Chondrocyte (in vitro differentiated cells): ENCODE data around the gene HS6ST2. TPM values are rescaled to one million over a fixed set of nuclear protein-coding genes. Genes with fewer than 3 reads are reported as not detected.

Experiments used
- DNase-seq: peaks from one replicate; pipeline ENCODE4 v3.0.0; 2021; ENCODE audit warnings: mixed read lengths, low spot score
- H3K27ac Mint-ChIP-seq: one replicate; pipeline ENCODE4 v1.8.0; 2021; ENCODE audit warnings: mild to moderate bottlenecking, moderate library complexity, mixed read lengths; ENCODE audit not compliant: unreplicated experiment
- H3K27me3 Mint-ChIP-seq: 2 replicates; pipeline ENCODE4 v1.8.0; 2021; ENCODE audit warnings: low read depth, mixed read lengths
- H3K36me3 Mint-ChIP-seq: 2 replicates; pipeline ENCODE4 v1.8.0; 2021; ENCODE audit warnings: low read depth, mixed read lengths
- H3K4me1 Mint-ChIP-seq: 2 replicates; pipeline ENCODE4 v1.8.0; 2021; ENCODE audit warnings: low read depth, mild to moderate bottlenecking, mixed read lengths
- H3K4me3 Mint-ChIP-seq: one replicate; pipeline ENCODE4 v1.8.0; 2021; ENCODE audit warnings: mild to moderate bottlenecking, moderate library complexity, mixed read lengths; ENCODE audit not compliant: unreplicated experiment
- H3K9me3 Mint-ChIP-seq: 2 replicates; pipeline ENCODE4 v1.8.0; 2021; ENCODE audit warnings: low read depth, mixed read lengths
- total RNA-seq: library from RNA; stranded (reverse); gene quantifications from 3 replicates; pipeline ENCODE4 v1.2.1, GENCODE V29; 2021
- TF ChIP-seq, protein P1 (sequence below): fragments of 200-600 bp; sonication (generic); IDR thresholded peaks from 2 replicates; pipeline ENCODE4 v1.5.0; 2021; ENCODE audit warnings: antibody characterized with exemption, mild to moderate bottlenecking, moderate library complexity

Gene HS6ST2
- total RNA-seq, 1 donor from 2014 or later = 1.9 TPM

DNA sequence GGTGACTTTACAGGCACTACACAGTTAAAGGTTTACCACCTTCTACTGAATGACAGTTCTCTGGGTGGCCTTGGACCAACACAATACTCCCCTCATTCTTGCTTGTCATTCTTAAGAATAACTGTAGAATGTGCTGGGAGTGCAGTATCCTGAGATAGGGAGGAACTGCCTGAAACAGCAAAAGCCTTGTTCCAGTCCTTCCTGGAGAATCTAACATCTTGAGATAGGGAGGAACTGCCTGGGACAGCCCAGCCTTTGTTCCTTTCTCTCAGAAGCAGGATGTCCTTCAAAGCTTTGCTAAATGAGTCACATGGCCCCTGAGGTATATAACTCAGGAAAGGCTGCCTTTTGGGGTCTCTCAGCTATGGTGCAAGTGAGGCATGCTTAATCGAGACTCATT is 323.9 kb downstream of the HS6ST2 start:
- Mint-ChIP-seq H3K36me3 (no peaks in the 10 kb centered on the region), H3K4me3 (no peak overlapping the region), H3K4me1 (peaks cover 3% of the 10 kb centered on the region), H3K27ac (no peak overlapping the region), H3K9me3 (no peaks in the 10 kb centered on the region), H3K27me3 (no peaks in the 10 kb centered on the region)
- TF ChIP-seq, protein P1, sequence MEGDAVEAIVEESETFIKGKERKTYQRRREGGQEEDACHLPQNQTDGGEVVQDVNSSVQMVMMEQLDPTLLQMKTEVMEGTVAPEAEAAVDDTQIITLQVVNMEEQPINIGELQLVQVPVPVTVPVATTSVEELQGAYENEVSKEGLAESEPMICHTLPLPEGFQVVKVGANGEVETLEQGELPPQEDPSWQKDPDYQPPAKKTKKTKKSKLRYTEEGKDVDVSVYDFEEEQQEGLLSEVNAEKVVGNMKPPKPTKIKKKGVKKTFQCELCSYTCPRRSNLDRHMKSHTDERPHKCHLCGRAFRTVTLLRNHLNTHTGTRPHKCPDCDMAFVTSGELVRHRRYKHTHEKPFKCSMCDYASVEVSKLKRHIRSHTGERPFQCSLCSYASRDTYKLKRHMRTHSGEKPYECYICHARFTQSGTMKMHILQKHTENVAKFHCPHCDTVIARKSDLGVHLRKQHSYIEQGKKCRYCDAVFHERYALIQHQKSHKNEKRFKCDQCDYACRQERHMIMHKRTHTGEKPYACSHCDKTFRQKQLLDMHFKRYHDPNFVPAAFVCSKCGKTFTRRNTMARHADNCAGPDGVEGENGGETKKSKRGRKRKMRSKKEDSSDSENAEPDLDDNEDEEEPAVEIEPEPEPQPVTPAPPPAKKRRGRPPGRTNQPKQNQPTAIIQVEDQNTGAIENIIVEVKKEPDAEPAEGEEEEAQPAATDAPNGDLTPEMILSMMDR = no peak
- DNase-seq = no peak

- Mint-ChIP-seq H3K4me1 (no peaks in the 10 kb centered on the region), H3K4me3 (no peak overlapping the region), H3K36me3 (no peaks in the 10 kb centered on the region), H3K9me3 (no peaks in the 10 kb centered on the region), H3K27me3 (no peaks in the 10 kb centered on the region), H3K27ac (no peak overlapping the region)
- TF ChIP-seq, protein P1 = peak; percentile 86
- no peak for DNase-seq
These were observed 326.7 kb downstream of the HS6ST2 start for GRCh38 chrX:132631579-132632232.

DNA sequence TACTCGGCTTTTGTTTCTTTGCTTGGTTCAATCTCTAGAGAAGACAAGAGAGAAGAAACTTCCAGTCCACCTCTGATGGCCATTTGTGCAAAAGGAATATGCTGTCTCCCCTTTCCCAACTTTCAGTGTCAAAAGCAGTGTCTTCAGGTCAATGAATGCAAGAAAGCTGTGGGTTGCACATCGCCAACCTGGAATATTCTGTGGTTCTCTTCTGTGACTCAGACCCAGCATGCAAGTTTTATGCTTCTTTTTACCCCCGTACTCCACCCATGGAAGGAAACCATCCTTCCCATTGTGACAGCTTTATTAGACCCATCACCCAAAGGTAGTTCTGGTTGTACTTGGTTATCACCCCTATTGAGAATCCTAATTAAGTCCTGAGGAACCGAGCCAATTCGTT is 334.0 kb downstream of the HS6ST2 start:
- H3K4me3 Mint-ChIP-seq = no peak overlapping the region
- H3K27ac Mint-ChIP-seq = no peak overlapping the region
- H3K27me3 Mint-ChIP-seq = no peaks in the 10 kb centered on the region
- H3K4me1 Mint-ChIP-seq = peaks cover 10% of the 10 kb centered on the region
- H3K36me3 Mint-ChIP-seq = no peaks in the 10 kb centered on the region
- DNase-seq = no peak
- no peaks in the 10 kb centered on the region for H3K9me3 Mint-ChIP-seq
- TF ChIP-seq, protein P1 = no peak

GRCh38 chrX:132623942-132624341 is 334.5 kb downstream of the HS6ST2 start:
- Mint-ChIP-seq H3K27me3 (no peaks in the 10 kb centered on the region), H3K9me3 (no peaks in the 10 kb centered on the region), H3K4me1 (peaks cover 10% of the 10 kb centered on the region), H3K27ac (no peak overlapping the region), H3K36me3 (no peaks in the 10 kb centered on the region), H3K4me3 (no peak overlapping the region)
- TF ChIP-seq, protein P1 = no peak
- DNase-seq = no peak

DNA sequence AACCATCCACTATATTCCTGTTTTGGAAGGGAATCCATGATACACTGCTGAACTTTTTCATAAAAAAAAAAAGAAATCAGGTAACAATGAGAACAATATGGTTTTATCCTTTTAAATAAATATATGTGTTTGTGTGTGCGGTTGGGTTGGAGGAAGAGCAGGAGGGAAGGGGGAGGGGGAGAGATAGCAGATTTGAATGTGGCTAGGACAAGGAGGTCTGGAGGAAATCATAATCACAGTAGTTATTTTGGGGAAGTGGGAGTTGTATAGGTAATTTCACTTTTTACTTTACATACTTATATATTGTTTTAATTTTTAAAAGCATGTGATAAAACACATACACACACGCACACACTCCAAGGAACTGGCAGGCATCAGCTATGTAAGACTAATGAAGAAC is 335.1 kb downstream of the HS6ST2 start:
- TF ChIP-seq, protein P1 = no peak
- H3K4me1 Mint-ChIP-seq = peaks cover 10% of the 10 kb centered on the region

More for the DNA sequence above, 335.1 kb downstream of the HS6ST2 start:
- Mint-ChIP-seq H3K36me3 (no peaks in the 10 kb centered on the region), H3K4me3 (no peak overlapping the region), H3K27me3 (no peaks in the 10 kb centered on the region), H3K9me3 (no peaks in the 10 kb centered on the region), H3K27ac (no peak overlapping the region)
- DNase-seq = no peak
